ENCODE results near the gene CANT1.

GRCh38 chr17:79018370-79018695, 8.8 kb upstream of the CANT1 start:
- TF ChIP-seq CTCF (conservative IDR thresholded peaks at IDR 0.05) (no peak), EZH2 (IDR thresholded peaks at IDR 0.05; ENCODE audit: low read depth) (no peak)

Data from PC-9 (cell line).